Psoas muscle (tissue), 8 donors: ENCODE measurements around the gene RAMP1. TPM values are rescaled to one million over a fixed set of nuclear protein-coding genes. Genes with fewer than 3 reads are reported as not detected.

Experiments
- ATAC-seq, 4 donors: fragments of 200-7000 bp; cut with Tn5 transposase; one replicate each; pipeline ENCODE4 v1.9.1; 2020; ENCODE audit warnings: moderate library complexity in 3 of 4, mild to moderate bottlenecking in 2 of 4
- DNase-seq, 2 donors: peaks; one replicate each; pipeline ENCODE4 v3.0.0-alpha.2; 2020
- H3K27ac ChIP-seq: fragments of 200-600 bp; one replicate; pipeline ENCODE4 v1.8.0; 2022
- H3K27me3 ChIP-seq, 3 donors: fragments of 200-600 bp in 1 of 3; one replicate each; pipeline versions ENCODE4 v1.6.1 to v1.8.0; 2013 to 2022; ENCODE audit warnings: low read length in 2 of 3, mild to moderate bottlenecking in 2 of 3, moderate library complexity in 1 of 3; ENCODE audit not compliant: insufficient read depth in 3 of 3
- H3K36me3 ChIP-seq, 2 donors: fragments of 200-600 bp in 1 of 2; one replicate each; pipeline versions ENCODE4 v1.6.1 to v1.8.0; 2013 to 2022; ENCODE audit warnings: low read depth in 1 of 2, mild to moderate bottlenecking in 1 of 2, moderate library complexity in 1 of 2; ENCODE audit not compliant: insufficient read depth in 1 of 2
- H3K4me1 ChIP-seq: fragments of 200-600 bp; one replicate; pipeline ENCODE4 v1.8.0; 2022
- H3K4me3 ChIP-seq: fragments of 200-600 bp; one replicate; pipeline ENCODE4 v1.8.0; 2022; ENCODE audit warnings: mild to moderate bottlenecking
- H3K9me3 ChIP-seq: fragments of 200-600 bp; one replicate; pipeline ENCODE4 v1.8.0; 2022
- CTCF ChIP-seq: fragments of 200-600 bp; IDR thresholded peaks from one replicate; pipeline ENCODE4 v1.8.0; 2022; ENCODE audit warnings: antibody characterized with exemption
- WGBS, 3 donors: extraction: QIAGEN DNeasy Blood & Tissue Kit; methylation state at CpG; one replicate each; pipeline versions ENCODE4 v1.1.6 to v1.1.7; 2013; 5-methylcytosine and 5-hydroxymethylcytosine counted together
- intact Hi-C, 2 donors: fragments of 100-400 bp; cut with DNase I; formaldehyde crosslinking; loops; one replicate each; pipeline versions ENCODE4 v1.11.0 to v1.14.2; 2022
- polyA plus RNA-seq, 3 donors: library from polyadenylated mRNA; stranded (reverse); fragments of 200-250 nt; gene quantifications; one replicate each; pipeline ENCODE4 v1.2.3, GENCODE V29; 2013
- total RNA-seq, 4 donors: library from RNA; stranded (reverse); fragmentation: NEBNext Ultra II Directional in 2 of 4; extraction: Animal tissue kit (Norgen Biotek cat#: 25700) in 2 of 4; gene quantifications; one replicate each; pipeline versions ENCODE4 v1.2.1 to v1.2.4, GENCODE V29; 2021 to 2023
- donor health status: healthy with polysubstance abuse.
- donor health status: DM: no; HTN: no; CAD: no; lungs with moderate emphysema.
- donor health status: Bipolar disorder and iron deficiency.
- donor health status: healthy.
- donor health status: DM: yes; HTN: yes; CAD: no.
- donor health status: DM: no; HTN: no; CAD: no.
- donor health status: DM: no; HTN: no; CAD: no.
- donor health status: DM: yes; HTN: yes; CAD: no.

Gene RAMP1
- total and polyA plus RNA-seq, 7 donors, result 32.8 to 367 (median 91.9) TPM

DNA sequence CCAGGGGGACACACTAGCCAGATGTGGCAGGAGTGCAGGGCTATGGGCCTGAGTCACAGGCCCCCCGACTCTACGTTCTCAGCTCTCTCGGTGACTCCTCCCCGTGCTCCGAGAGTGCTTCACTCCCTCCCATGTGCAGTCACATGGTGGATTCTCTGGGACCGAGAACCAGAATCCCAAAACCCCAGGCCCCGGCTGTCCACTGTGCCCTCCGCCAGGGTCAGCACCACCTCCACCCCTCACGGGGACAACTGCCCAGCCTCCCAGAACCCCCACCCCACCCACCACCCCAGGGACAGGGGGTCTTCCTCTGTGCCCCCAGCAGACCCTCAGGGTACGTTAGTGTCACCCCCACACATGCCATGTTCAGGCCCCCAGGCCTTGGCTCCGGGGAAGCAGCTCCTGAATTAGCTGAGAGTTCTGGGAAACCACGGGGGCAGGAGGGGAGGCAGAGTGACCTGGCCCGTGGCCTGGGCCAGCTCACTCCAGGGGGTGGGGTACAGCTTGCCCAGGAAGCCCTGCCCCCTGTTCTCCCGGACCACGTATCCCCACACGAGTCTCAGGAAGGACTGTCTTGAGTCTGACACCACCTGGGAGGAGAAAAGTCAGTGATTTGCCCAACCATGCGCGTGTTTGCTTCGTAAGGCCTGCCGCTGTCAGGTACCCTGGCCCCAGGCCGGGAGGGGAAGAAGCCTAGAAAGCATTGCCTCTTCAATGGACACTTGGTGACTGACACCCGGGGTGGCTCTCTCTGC is 4.4 kb downstream of the RAMP1 start:
- DNase-seq, result peak in 1 of 2 donors; percentile 54
- Histone ChIP-seq H3K27me3 (peaks cover 0 to 2% (median 0%) of the 10 kb centered on the region in 3 donors), H3K4me3 (peak overlapping the region; percentile 18), H3K4me1 (peaks cover 53% of the 10 kb centered on the region), H3K9me3 (no peaks in the 10 kb centered on the region), H3K36me3 (no peaks in the 10 kb centered on the region), H3K27ac (peak overlapping the region; percentile 93)
- intact Hi-C loops, result loop anchor here (5.0 to 10.0 kb wide), 2 partner anchors 33 to 271 kb away; partner anchors contain the start of gene KLHL30 (in 1 of the 2)
- ATAC-seq, result peak in 2 of 4 donors; percentile 9 to 53
- TF ChIP-seq CTCF, result no peak
- 50 to 63% (median 52%) methylated on average over 22 of the region's 22 CpGs for WGBS, 3 donors

GRCh38 chr2:237864444-237864931 is 5.1 kb downstream of the RAMP1 start:
- Histone ChIP-seq H3K4me1 (peaks cover 51% of the 10 kb centered on the region), H3K9me3 (no peaks in the 10 kb centered on the region), H3K4me3 (no peak overlapping the region), H3K36me3 (no peaks in the 10 kb centered on the region), H3K27ac (peak overlapping the region; percentile 93), H3K27me3 (peaks cover 0 to 2% (median 0%) of the 10 kb centered on the region in 3 donors)
- intact Hi-C loops, result loop anchor here (5.0 to 10.0 kb wide), 2 partner anchors 33 to 270 kb away; partner anchors contain the start of gene KLHL30 (in 1 of the 2)
- ATAC-seq (peak in 1 of 4 donors; percentile 2), DNase-seq (peak in 1 of 2 donors; percentile 35)
- TF ChIP-seq CTCF, result no peak
- 69 to 72% (median 70%) methylated on average over 10 of the region's 10 CpGs for WGBS, 3 donors

- no peaks in the 10 kb centered on the region for H3K9me3 ChIP-seq
- peaks cover 0 to 2% (median 0%) of the 10 kb centered on the region in 3 donors for H3K27me3 ChIP-seq
- ATAC-seq (peak; percentile 54 to 66 (median 60)), DNase-seq (peak in 1 of 2 donors; percentile 70)
- 70 to 78% (median 74%) methylated on average over 9 of the region's 9 CpGs for WGBS, 3 donors
- peak overlapping the region; percentile 93 for H3K27ac ChIP-seq
- intact Hi-C loops, result loop anchor here (5.0 to 10.0 kb wide), 2 partner anchors 32 to 270 kb away; partner anchors contain the start of gene KLHL30 (in 1 of the 2)
- TF ChIP-seq CTCF, result no peak
- H3K36me3 ChIP-seq, result no peaks in the 10 kb centered on the region
- peaks cover 53% of the 10 kb centered on the region for H3K4me1 ChIP-seq
- no peak overlapping the region for H3K4me3 ChIP-seq
Observed at GRCh38 chr2:237864940-237865622, 5.7 kb downstream of the RAMP1 start.

DNA sequence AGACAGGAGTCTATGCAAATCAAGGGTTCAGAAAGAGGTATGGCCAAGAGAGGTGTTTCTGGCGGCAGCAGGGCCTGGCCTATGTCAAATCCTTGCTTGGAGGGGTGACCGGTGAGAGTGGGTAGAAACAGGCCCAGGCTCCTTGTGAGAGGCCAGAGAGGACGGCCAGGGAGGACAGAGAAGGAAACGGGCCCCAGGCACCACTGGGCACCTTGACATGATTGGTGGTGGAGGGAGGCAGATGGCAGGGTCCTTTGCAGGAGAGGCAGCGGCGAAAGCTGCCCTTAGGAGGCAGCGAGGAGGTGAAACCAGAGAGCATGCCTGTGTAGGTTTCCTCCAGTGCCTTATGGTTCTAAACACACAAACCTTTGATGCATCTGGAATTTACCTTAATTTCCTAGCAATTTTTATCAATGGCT is 6.2 kb downstream of the RAMP1 start:
- Histone ChIP-seq H3K4me1 (peaks cover 55% of the 10 kb centered on the region), H3K27me3 (no peaks in the 10 kb centered on the region), H3K36me3 (no peaks in the 10 kb centered on the region), H3K4me3 (no peak overlapping the region), H3K27ac (peak overlapping the region; percentile 93), H3K9me3 (no peaks in the 10 kb centered on the region)
- DNase-seq (no peak), ATAC-seq (no peak)
- 83 to 89% (median 89%) methylated on average over 7 of the region's 7 CpGs for WGBS, 3 donors
- TF ChIP-seq CTCF, result no peak
- intact Hi-C loops, result loop anchor here in 1 of 2 donors (10.0 kb wide), 1 partner anchor 269 kb away; the partner anchor contains the start of gene KLHL30
